ENCODE data around the gene HEATR5B.

HEATR5B gene

DNA sequence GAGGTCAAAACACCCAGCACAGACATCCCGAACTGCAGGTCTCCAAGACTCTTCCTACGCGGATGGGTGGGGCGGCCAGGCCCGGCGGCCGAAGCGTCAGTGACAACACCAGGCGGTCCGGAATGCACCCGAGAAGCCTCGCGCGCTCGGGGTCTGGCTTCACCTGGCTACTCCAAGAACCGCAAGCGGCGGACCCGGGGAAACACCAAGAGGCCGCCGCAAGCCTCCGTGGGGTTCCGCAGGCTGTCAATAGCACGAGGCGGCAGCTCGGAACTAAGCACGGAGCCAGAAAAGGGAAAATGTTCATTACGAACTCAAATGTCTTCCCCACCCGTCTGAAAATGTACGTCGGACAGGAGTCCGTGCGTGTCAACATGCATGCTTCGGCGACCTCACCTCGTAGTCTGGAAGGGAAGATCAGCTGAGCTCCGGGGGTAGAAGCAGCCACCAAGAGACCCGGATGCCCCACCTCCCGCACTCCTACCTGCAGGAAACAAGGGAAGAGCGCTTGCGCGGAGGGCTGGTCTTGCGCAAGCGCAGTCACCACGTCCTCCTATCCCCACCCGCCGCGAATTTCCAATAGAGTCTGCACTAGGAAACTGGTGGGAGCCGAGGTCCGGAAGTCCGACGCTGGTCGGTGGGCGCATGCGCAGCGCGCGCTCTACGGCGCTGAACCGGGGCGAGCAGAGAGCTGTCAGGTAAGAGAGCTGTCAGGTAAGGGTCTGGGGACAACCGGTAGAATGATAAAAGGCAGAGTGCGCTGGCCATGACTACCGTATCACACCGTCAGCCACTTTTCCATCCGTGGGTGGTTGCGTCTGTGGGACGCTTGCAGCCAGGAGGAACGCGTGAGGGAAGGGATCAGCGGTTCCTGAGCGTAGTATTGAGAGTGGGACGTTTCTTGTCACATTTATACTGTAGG is at the start of gene HEATR5B, which contains the start of gene GPATCH11:
HEATR5B (minus strand) TSS at position 500 of the 922 bp plus-strand sequence. CDS start 958 bp downstream, outside the sequence.
GPATCH11 (plus strand) TSS at position 646 of the 922 bp plus-strand sequence. CDS start 3,864 bp downstream, outside the sequence.
- DNase-seq = peak; percentile 98

- no peak for DNase-seq
Measured at GRCh38 chr2:37132914-37133313, 48.7 kb upstream of the HEATR5B start.

- no peak for DNase-seq
Measured at GRCh38 chr2:37125416-37125815, 41.2 kb upstream of the HEATR5B start.

GRCh38 chr2:37119157-37119556 is 35.0 kb upstream of the HEATR5B start:
- peak; percentile 18 for DNase-seq

GRCh38 chr2:37117566-37117965 is 33.4 kb upstream of the HEATR5B start:
- DNase-seq = no peak

DNA sequence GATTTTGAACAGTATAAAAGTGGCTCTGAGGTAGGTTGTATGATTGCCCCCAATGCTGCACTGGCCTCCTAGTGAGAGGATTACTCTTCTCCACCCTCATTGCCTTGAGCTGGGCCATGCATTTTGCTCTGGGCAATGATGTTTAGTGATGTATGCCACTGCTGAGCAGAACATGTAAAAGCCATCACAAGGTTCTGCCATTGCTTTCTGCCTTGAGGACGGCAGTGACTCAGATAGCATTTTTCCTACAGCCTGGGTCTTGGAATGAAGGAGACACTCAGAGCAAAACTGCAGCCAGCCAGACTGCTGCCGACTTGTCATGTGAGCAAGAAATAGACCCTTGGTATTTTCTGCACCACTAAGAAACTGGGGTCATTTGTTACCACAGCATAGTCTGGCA is 27.8 kb upstream of the HEATR5B start:
- no peak for DNase-seq

DNA sequence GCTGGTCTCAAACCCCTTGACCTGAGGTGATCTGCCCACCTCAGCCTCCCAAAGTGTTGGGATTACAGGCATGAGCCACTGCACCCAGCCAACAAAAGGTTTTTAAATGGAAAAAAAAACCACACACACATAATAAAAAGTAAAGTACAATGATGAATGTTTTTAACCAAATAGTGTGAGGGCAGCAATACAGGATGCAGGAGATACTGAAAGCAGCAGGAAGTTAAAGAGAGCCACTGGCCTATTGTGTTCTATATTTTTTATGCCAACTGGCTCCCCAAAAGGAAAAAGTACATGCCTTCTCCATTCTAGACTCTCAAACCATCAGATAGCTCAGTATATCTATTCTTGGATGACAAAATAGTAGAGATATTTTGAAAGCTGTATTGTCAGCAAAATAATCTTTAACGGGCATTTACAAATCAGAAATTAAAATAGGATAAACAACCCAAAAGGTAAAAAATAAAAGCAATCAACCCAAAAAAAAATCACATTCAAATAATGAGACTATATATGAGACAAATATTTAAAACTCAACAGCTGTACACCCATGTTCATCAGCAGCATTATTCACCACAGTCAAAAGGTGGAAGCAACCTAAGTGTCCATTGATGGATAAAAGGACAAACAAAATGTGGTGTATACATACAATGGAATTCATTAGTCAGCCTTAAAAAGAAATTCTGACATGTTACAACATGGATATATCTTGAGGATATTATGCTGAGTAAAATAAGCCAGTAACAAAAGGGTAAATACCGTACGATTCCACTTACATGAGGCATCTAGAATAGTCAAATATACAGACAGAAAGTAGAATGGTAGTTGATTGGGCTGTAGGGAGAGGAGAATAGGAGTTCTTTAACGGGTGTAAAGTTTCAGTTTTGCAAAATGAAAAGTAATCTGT is 26.4 kb upstream of the HEATR5B start:
- DNase-seq = no peak

GRCh38 chr2:37109523-37109922 is 25.4 kb upstream of the HEATR5B start:
- no peak for DNase-seq

- no peak for DNase-seq
Measured at GRCh38 chr2:37105150-37105549, 21.0 kb upstream of the HEATR5B start.

DNA sequence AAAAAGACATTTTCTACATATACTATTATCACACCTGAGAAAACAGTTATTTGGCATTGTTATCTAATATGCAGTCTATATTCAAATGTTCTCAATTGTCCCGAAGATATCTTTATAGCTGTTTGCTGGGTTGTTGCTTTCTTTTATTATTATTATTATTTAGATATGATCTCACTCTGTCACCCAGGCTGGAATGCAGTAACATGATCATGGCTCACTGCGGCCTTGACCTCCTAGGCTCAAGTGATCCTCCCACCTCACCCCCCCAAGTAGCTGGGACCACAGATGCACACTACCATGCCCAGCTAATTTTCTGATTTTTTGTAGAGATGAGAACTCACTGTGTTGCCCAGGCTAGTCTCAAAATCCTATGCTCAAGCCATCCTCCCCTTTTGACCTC is 20.0 kb upstream of the HEATR5B start:
- DNase-seq = no peak

- DNase-seq = no peak
Measured at GRCh38 chr2:37102588-37102987, 18.4 kb upstream of the HEATR5B start.

DNA sequence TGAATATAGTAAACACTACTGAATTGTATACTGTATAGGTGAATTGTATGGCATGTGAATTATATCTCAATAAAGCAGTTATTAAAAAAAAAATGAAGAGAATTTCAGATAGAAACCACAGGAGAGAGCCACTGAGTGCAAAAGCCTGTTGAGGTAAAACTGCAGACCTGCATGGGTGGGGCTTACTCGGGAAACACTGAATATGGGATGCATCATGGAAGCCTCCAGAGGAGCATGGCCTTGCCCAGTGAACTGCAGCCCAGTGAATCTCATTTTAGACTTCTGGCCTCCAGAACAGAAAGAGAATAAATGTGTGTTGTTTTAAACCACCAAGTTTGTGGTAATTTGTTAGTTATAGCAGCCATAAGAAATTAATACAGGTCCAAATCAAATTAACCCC is 15.9 kb upstream of the HEATR5B start:
- DNase-seq = no peak

GRCh38 chr2:37098416-37099118 is 14.4 kb upstream of the HEATR5B start:
- DNase-seq = no peak

DNA sequence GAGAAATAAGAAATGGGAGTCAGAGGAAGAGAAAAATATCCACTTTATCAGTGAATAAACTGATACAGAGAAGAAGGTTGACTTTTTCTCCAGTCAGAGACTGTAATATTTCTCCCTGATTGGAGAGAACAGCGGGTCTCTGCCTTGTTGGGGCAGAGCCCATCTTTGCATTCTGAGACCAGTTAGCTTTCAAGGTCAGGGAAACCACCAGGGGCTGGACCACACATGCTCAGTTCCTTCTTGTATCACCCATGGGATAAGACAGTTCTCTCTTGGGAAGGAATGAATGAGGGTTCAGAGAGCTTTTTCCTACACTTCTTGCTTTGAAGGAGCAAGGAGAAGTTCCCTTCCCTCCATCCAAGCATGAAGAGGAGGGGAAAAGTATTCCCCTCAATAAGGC is 12.4 kb upstream of the HEATR5B start:
- DNase-seq = no peak

DNA sequence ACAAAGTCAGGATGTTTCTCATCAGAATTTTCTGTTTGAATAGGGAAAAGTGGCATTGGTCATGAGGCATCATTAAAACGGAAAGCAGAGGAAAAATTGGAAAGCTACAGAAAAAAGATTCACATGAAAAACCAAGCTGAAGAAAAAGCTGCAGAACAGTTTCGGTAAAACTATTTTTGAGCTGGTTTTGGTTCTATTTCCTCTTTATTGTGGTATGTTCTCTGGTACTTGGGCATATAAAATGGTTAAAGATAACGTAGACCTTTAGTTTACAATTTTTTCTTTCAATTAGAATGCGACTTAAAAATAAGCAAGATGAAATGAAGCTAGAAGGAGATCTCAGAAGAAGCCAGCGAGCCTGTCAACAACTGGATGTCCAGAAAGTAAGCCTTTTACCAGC is 7.7 kb upstream of the HEATR5B start:
- no peak for DNase-seq

- peak; percentile 34 for DNase-seq
Measured at GRCh38 chr2:37090019-37090477, 5.9 kb upstream of the HEATR5B start.

- peak; percentile 48 for DNase-seq
Measured at GRCh38 chr2:37085731-37086147, 1.6 kb upstream of the HEATR5B start.

- DNase-seq = no peak
Measured at GRCh38 chr2:37084797-37085196, 625 bp upstream of the HEATR5B start.

GRCh38 chr2:37080689-37081088 is 3.5 kb downstream of the HEATR5B start:
- DNase-seq = peak; percentile 28

DNA sequence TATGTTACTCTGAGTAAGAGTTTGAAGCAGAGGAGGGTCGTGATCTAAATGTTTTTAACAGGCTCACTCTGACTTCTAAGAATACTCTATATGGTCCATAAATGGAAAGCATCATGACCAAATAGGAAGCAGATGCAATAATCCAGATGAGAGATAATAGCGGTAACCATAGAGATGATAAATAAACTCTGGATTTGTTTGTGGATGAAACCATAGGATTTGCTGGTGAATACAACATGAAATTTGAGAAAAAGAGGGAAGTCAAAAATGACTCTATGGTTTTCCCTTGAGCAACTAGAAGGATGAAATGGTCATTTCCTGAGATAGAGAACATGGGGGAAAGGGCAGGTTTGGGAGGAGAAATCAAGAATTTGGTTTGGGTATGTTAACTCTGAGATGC is 3.9 kb downstream of the HEATR5B start:
- peak; percentile 60 for DNase-seq

- no peak for DNase-seq
Measured at GRCh38 chr2:37070931-37071330, 13.2 kb downstream of the HEATR5B start.

GRCh38 chr2:37068686-37069085 is 15.5 kb downstream of the HEATR5B start:
- no peak for DNase-seq

DNA sequence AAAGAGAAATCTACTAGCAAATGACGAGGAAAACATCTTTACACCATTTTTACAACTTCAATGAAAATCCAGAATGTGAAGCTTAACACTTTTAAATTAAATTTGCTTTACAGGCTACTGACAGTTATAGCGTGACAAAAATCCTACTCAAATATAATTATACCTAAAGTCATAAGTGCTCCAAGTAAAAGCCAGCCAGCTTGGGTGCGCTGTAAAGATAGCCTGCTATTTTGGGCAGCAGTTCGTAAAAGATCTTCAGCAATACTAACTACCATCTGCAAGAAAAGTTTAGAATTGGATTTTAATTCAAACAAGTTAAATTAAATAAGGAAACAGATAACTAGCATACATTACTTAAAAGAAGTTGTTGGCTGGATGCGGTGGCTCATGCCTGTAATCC is 22.4 kb downstream of the HEATR5B start:
- no peak for DNase-seq
